K562 (cell line): Measurements from ENCODE around the gene FLRT1. TPM values are rescaled to one million over a fixed set of nuclear protein-coding genes. Genes with fewer than 3 reads are reported as not detected.
A peak's percentile ranks its signal among the peaks of the same experiment; 100 is the strongest.

ENCODE experiments used
- CBFA2T2 ChIP-seq: fragments of 450-650 bp; conservative IDR thresholded peaks from 2 replicates; pipeline ENCODE4 v1.6.1; 2017; ENCODE audit warnings: mild to moderate bottlenecking
- CCAR2 ChIP-seq: fragments of 200-400 bp; formaldehyde crosslinking; IDR thresholded peaks from 2 replicates; pipeline ENCODE4 v1.6.1; 2017; ENCODE audit warnings: mild to moderate bottlenecking, low read depth, low read length
- ELF4 ChIP-seq: fragments of 450-650 bp; formaldehyde crosslinking; IDR thresholded peaks from 2 replicates; pipeline ENCODE4 v1.4.0; 2022; ENCODE audit warnings: missing genetic modification characterization
- HNRNPH1 ChIP-seq: fragments of 200-400 bp; formaldehyde crosslinking; optimal IDR thresholded peaks from 2 replicates; pipeline ENCODE3; 2017; ENCODE audit warnings: low read depth, mild to moderate bottlenecking, low read length, moderate library complexity
- MGA ChIP-seq: fragments of 450-650 bp; IDR thresholded peaks from 2 replicates; pipeline ENCODE4 v1.6.1; 2016; ENCODE audit warnings: mild to moderate bottlenecking, moderate library complexity
- ZNF639 ChIP-seq, 2 experiments: fragments of 200-800 bp in 1 of 2; sonication (Bioruptor generic) in 1 of 2; sonication (generic) in 1 of 2; formaldehyde crosslinking in 1 of 2; IDR thresholded peaks in 1 of 2; conservative IDR thresholded peaks in 1 of 2; 2 replicates each; pipeline versions ENCODE4 v1.5.0 to v1.6.1; 2016 to 2020; ENCODE audit warnings: missing compliant biosample characterization in 1 of 2, missing genetic modification characterization in 1 of 2, missing genetic modification reagents in 1 of 2
- polyA plus RNA-seq, 8 experiments: library from polyadenylated mRNA; depleted of rRNA in 4 of 8; stranded (reverse) in 5 of 8; unstranded in 3 of 8; fragments of >200 nt; fragmentation: Nextera tagmentation in 2 of 8; fragmentation: Illumina TruSeq in 1 of 8; extraction: Ambion mirVana in 2 of 8; extraction: Trizol in 1 of 8; gene quantifications; 2 replicates each; pipeline versions ENCODE4 v1.2.1 to v1.2.3, GENCODE V29; 2011 to 2014; ENCODE audit warnings: inconsistent platforms in 1 of 8, missing spikeins in 1 of 8
- total RNA-seq, 7 experiments: library from RNA; depleted of rRNA in 6 of 7; stranded (reverse); fragments of >200 nt in 6 of 7; fragmentation: Illumina TruSeq in 2 of 7; extraction: Trizol in 2 of 7; gene quantifications; 2 replicates each; pipeline versions ENCODE4 v1.2.1 to v1.2.3, GENCODE V29; 2011 to 2021; ENCODE audit warnings: low replicate concordance in 1 of 7

FLRT1 gene
- total and polyA plus RNA-seq, 9 of the 15 experiments (the other 6 are each of a cell fraction or from before 2014, with no cell fraction given): not detected

GRCh38 chr11:63986156-63986931 lies 49.4 kb upstream of the FLRT1 start, which contains the start of gene OTUB1 (continued):
- TF ChIP-seq ZNF639 (CRISPR knock-in tag; conservative IDR thresholded peaks at IDR 0.05 in 1 of 2, IDR thresholded peaks at IDR 0.05 in 1 of 2) (peak in 1 of 2 experiments; percentile 45; a peak in 1 of 4 replicates), HNRNPH1 (no peak), CCAR2 (no peak), CBFA2T2 (no peak), MGA (no peak), ELF4 (CRISPR knock-in tag) (peak; percentile 74)
